ENCODE results near the gene ATG2B.

ATG2B gene

GRCh38 chr14:96270565-96271420, 92.3 kb downstream of the ATG2B start:
- no peak for DNase-seq

DNA sequence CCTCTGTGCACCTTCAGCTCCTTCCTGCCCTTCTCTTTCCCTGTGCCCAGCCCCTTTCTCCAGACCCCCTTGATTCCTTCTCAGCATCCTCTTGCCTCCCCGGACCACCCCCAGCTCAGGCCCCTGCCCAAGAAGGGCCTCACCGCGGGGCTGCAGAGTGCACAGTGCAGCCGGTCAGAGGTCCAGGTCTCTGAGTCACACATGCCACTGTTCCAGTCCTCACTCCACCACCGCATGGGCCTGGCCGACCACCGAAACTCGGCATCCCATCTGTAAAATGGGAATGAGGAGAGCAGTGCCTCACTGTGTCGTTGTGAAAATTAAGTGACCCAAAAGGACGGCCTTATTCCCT, 93.8 kb downstream of the ATG2B start:
- no peak for DNase-seq

DNA sequence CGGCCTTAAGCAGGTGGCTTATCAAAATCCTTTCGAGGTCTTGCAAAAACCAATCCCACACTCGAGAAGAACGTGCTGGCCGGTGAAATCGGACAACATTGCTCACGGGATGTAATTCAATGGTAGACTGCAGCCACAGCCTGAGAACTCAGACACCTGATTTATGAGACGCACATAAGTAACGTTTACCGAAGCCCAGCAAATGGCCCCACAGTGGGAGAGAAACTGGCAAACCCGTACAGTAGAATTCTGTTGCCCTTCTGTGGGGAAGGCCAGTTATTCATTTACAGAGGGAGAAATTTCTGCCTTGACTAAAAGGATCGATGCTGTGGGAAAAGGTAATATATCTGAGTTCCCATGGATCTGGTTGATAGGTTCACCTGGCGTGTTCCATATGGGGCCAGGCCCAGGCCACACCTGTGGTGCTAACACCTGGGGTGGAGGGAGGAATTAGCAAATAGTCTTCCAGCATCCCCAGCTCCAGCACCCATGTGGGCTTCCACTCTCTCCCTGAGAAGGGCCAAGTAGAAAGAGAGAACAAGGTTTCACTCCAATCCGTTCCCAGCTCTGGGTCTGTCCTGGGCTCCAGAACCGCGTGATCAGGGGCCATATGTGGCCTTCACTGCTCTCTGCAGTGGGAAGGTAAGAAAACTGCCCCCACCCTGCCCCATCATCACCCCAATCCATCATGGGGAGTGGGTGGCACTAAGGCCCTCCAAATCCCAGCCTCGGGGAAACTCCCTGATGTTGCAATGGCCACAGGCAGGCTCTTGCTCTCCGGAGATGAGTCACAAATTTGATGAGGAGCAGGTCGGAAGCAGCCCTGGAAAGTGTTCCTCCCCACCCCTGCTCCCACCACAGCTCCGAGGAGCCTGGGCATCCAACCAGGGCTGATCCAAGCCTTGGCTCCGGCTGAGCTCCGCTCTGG, 94.4 kb downstream of the ATG2B start:
- DNase-seq: no peak

DNA sequence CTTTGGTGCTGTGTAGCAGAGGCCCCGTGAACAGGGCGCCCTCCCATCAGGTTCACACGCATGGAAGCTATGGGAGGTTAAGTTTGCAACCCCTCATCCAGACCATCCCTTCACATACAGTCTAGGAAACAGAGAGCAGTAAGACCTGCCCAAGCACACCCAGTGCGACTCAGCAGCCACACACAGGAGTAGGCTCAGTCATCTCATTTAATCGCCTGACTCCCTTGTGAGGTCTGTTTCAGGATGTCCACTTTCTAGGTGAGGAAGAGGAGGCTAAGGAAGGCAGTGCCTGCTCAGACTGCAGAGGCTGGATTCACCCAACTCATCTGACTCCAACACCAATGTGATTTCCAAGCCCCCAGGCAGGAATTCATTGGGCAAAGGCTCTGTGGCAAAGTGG, 95.2 kb downstream of the ATG2B start:
- no peak for DNase-seq

- DNase-seq: no peak
Measured at GRCh38 chr14:96267336-96267735, 95.8 kb downstream of the ATG2B start.

DNA sequence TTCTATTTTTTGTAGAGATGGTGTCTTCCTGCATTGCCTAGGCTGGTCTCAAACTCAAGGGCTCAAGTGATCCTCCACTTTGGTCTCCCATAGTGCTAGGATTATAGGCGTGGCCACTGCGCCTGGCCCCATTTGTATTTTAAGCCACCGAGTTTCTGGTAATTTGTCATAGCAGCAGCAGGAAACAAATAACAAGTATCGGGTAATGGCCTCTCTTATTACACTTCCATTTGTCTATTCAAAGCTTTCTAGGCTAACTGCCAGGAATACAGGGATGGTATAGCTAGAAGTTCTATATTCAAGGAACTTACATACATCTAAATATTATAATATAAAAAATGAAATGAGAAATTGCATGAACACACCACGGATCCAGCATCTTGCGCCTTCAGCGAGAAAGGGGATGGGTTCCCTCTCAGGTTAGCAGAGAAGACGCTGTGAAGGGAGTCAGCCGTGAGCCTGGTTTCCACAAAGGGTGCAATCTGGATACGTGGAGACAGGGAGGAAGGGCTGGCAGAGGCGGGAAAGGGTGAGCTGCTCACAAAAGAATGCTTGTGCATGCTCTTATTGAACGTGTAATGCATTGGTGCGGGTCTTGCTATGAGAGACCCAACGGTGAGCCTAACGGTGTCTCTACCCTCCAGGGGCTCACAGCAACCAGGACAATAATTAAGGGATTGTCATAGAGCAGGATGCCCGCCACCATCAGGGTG, 97.6 kb downstream of the ATG2B start:
- DNase-seq: no peak

DNA sequence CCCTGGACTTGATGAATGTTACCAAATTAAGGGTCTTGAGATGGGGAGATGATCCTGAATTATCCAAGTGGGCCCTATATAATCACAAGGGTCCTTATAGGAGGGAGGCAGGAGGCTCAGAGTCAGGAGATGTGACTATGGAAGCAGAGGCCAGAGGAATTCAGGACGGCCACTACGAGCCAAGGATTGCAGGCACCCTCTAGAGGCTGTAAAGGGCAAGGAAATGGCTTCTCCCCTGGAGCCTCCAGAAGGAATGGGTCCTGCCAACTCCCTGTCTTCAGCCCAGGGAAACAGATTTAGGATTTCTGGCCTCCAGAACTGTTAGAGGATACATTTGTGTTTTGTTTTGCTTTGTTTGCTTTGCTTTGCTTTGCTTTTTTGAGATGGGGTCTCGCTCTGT, 98.3 kb downstream of the ATG2B start:
- no peak for DNase-seq

GRCh38 chr14:96264200-96264553, 99.0 kb downstream of the ATG2B start:
- DNase-seq: no peak

DNA sequence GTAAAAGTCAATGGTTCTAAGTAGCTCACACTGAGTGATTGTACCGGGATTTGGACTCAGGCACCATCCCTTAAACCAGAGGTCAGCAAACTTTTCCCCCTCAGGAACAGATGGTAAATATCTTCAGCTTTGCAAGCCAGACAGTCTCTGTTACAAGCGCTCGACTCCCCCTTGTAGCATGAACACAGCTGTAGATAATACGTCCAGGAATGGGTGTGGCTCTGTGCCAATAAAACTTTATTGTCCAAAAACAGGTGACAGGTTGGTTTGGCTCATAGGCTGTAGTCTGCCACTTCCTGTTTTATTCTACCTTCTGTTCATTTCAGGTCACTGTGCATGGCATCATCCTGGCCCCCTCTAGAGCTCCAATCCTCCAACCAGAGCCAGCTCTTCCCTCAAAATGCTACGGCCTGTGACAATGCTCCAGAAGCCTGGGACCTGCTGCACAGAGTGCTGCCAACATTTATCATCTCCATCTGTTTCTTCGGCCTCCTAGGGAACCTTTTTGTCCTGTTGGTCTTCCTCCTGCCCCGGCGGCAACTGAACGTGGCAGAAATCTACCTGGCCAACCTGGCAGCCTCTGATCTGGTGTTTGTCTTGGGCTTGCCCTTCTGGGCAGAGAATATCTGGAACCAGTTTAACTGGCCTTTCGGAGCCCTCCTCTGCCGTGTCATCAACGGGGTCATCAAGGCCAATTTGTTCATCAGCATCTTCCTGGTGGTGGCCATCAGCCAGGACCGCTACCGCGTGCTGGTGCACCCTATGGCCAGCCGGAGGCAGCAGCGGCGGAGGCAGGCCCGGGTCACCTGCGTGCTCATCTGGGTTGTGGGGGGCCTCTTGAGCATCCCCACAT, 99.6 kb downstream of the ATG2B start:
- no peak for DNase-seq

DNA sequence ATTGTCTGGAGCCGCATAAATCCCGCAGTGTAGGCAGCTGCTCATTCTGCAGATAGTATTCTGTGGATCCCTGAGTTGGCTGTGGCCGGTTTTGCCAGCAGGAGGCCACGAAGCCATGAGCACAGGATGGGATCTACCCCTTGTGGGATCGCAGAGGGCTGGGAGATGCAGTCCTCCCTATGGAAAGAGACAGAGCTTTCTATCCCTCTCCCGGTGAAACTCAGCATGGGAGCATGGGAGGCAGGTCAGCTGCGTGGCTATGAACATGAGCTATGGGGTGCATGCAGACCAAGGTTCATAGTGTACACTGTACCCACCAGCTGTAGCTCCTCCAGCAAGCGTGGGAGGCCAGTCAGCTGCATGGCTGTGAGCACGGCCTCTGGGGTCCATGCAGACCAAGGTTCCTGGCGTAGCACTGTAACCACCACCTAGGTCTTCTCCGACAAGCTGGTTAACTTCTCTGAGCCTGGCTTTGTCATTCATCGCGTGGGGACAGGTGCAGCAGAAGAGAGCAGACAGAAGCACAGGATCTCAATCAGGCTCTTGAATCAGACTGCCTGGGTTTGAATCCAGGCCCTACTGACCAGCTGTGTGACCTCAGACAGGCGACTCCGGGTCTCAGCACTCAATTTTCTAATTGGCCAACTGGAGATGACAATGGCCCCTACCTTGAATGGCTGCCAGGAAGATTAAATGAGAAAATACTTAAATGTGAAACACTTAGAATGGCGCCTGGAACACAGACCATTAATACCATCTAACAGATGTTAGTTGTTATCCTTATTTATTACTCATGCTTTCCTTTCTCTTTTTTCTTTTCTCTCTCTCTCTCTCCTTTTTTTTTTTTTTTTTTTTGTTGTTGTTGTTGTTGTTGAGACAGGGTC, 101.1 kb downstream of the ATG2B start:
- no peak for DNase-seq

DNA sequence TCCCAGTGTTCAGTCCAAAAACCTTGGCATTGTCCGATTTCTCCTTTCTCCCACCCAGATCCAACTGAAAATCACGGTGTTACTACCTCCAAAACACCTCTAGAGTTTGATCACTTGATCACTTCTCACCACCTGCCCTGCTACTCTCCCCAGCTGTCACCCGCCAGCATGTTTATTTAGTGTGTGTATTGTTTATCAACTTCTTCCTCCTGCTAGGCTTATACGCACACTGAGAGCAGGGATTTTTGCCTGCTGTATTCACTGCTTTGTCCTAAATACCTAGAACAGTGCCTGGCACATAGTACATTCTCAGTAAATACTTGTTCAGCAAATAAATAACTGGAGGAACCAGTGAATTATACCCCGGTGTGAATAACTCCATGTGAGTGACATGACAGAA, 102.1 kb downstream of the ATG2B start:
- no peak for DNase-seq

DNA sequence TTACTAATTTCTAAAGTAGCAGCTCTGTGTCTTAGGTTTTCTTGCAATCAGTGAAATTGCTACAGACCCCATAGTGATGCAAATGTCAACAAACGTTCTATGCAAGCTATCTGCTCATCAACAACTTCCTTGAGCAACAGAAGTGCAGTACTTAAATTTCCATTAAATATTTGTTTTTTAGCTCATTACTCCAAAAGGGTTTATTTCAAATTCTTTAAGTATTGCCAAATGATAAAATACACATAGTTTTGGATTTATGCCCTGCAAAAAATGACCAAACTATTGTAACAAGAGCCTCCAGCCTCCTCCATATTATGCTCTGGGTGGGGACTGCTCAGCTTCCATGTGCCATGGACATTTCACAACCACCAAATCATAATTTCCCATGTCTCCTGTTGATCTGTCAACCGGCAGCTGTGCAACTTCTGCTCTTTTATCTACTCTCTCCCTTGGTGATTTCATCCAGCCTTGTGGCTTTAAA, 102.8 kb downstream of the ATG2B start:
- no peak for DNase-seq

DNA sequence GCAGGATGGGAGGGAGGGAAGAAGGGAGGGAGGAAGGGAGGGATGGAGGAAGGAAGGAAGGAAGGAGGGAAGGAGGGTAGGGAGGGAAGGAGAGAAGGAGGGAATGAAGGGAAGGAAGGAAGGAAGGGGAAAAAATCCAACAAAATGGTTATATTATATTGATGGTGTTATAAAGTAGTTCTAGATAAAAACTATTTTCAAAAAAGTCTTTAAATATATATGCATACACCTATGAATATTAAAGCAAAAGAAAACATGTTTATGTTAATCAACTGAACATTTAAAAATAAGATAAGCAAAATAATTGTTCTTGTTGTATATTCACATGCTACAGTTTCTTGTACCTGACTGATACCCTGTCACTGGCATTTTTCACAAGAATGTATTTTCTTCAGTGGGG, 105.2 kb downstream of the ATG2B start:
- no peak for DNase-seq

- DNase-seq: no peak
Measured at GRCh38 chr14:96257056-96257455, 106.1 kb downstream of the ATG2B start.

- DNase-seq: no peak
Measured at GRCh38 chr14:96256407-96256806, 106.7 kb downstream of the ATG2B start.

- DNase-seq: no peak
Measured at GRCh38 chr14:96255501-96256366, 107.4 kb downstream of the ATG2B start, which contains the start of gene BDKRB1. BDKRB1 (plus strand) TSS chr14:96256210; CDS start chr14:96263683, 7,473 bp downstream.

DNA sequence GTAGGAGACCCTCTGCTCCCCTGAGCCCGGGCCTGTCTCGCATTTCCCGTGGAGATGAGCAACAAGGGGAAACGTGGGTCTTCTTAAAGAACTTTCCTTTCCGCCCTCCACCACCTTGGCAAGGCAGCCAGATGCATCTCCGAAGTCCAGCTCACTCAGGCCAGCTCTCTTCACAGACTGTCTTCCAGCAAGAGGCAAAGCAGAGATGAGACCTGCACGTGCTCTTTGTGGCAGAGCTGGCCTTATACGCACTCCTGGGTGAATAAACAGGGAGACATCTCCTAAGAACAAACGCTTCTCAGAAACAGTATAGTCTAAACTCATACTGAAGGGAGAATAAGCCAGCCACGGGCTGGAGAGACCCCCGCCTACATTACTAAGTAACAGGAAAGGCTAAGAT, 108.5 kb downstream of the ATG2B start:
- DNase-seq: no peak

DNA sequence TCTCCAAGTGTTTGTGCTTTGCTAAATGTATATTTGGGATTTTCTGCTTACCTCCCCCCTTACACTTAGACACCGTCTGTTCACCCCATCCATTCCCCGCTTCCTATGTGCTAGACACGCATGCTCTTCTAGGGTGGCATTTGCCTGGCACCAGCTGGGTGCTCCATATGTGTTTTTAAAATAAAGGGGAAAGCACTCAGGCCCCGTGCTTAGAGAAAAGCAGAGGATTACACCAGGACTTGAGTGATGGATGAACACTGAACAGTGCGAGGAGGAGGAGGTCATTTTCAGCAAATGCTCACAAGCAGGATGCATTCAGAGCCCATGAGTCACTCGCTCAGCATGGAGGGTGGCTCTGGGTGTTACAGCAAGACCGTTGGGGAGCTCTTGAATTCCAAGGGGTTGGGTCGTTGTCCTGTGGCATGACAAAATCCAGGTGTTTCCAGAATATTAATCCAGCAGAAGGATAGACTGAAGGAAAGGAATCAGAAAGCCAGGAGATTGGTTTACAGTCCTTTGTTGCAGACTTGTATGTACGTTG, 110.1 kb downstream of the ATG2B start:
- DNase-seq: no peak

- DNase-seq: no peak
Measured at GRCh38 chr14:96252323-96252998, 110.7 kb downstream of the ATG2B start.

Data from activated naive CD4-positive, alpha-beta T cell treated with Interleukin-2 at 50 U/mL for 16 hours (primary cell).